GM18520 (cell line): ENCODE results near the gene PHF14.
"Not testable (repeated sequence)": the region's sequence is repeated elsewhere in the genome, so short reads cannot be mapped to it uniquely, and the experiment has no call there.

Experiments
- ATAC-seq: cut with Tn5 transposase; IDR thresholded peaks from one replicate; pipeline ENCODE4 v1.9.1; 2021; ENCODE audit not compliant: unreplicated experiment

The PHF14 gene

GRCh38 chr7:10981317-10981716, 7.6 kb downstream of the PHF14 start:
- no peak for ATAC-seq

- not testable (repeated sequence) for ATAC-seq
These were observed 17.1 kb downstream of the PHF14 start for GRCh38 chr7:10990748-10991147.

- ATAC-seq = not testable (repeated sequence)
These were observed 22.0 kb downstream of the PHF14 start for GRCh38 chr7:10995482-10996166.

DNA sequence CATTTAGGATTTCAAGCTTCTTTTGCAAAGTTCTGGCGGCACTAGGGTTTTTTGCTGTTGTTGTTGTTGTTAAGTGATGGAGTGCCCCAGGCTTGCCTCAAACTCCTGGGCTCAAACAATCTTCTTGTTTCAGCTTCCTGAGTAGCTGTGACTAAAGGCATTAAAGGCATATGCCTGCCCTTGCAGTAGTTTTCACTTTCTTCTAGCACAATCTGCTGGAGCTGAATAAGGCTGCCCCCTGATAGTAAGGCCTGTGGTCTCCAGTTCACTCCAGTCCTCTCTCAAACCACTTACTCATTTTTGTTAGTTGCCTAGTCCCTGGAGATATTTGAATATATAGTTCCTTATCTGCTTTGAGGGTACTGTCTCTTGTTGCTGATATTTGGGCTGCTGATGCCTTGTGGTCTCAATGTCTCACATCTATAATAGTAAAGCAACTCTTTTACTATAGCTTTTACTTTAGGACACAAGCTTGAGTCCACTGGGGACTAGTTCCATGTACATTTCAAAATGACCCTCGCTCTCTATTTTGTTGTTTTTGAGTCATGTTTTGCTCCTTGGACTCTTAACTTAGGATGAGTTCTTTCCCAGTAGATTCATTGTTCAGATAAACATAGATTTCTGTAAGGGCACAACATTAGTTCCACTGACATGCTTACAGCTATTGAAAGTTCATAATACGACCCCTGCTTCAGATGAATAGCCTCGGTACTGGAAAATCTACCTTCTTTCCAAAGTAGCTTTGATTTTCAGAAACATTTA, 25.5 kb downstream of the PHF14 start:
- no peak for ATAC-seq

DNA sequence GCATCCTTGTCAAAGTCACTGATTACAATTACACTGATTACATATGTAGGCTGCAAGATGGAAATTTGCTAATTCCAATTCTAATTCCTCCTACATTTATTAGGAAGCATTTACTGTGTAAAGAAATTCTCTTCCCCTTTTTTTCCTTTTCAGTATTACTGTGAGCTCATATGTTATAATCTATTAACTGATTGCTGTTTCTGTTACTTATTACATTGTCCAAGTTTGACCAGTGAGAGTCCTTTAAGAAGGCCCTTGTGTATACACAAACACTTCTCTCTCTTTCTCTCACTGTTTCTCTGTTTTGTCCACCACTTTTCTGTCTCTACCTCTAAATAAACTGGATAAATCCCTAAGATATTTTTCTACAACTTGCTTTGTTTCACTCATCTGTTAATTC, 31.5 kb downstream of the PHF14 start:
- no peak for ATAC-seq

GRCh38 chr7:11006291-11006690, 32.6 kb downstream of the PHF14 start:
- no peak for ATAC-seq

DNA sequence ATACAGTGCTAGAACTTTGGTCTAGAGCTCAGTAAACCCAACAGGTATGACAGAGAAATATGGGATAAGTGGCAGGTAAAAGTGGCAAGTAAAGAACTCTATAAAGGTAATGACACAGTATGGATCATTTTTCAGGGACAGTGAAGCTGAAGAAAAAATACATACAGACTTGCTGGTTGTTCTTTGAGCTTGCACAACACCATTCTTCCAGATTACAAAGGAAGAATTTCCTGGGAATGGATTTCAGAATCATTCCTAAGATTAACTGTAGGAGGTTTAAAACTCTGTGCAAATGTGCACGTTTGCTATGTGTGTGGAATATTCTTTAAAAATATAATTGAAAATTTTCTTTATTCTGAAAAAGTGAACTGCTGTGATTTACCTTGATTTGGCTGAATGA, 36.0 kb downstream of the PHF14 start:
- ATAC-seq = no peak

- no peak for ATAC-seq
These were observed 47.8 kb downstream of the PHF14 start for GRCh38 chr7:11021468-11021867.

DNA sequence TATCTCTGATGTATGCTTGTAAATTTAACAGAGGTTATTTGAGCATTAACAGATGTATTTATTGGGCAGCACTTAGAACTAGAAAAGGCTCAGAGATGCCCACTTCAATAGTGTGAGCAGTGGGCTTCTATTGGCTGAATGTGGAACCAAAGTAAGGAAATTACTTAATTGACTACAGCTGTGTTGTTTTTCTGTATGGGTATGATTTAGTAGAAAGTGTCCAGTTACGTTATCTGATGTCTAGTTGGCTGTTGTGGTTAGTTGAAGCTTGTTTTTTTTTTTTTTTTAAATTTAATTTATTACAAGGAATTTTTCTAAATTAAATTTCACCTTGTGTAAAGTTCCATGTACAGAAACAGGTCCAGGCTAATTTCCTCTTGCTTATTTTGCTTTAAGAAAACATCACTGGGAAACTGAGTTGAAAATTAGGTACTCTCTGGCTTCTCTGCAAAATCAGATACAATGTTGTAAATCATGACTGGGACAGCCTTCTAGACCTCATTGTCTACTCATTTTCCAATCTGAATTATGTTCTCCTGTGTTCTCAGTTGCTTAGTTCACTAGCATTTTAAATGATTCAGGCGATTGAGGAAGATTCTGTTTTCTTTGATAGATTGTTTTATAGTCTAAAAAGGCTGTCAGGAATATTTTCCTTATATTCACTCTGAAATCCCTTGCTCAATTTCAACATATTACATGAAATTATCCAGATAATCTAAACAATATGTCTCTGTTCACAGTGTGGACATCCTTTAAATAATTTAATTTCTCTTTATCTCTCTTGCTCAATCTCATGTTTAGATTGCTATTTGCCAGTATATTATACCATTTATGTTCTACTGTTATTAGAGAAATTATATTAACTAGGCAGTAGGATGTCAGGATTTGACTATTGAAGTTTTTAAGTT, 53.0 kb downstream of the PHF14 start:
- no peak for ATAC-seq

GRCh38 chr7:11035661-11036060, 62.0 kb downstream of the PHF14 start:
- ATAC-seq = no peak

GRCh38 chr7:11039974-11040373, 66.3 kb downstream of the PHF14 start:
- no peak for ATAC-seq

DNA sequence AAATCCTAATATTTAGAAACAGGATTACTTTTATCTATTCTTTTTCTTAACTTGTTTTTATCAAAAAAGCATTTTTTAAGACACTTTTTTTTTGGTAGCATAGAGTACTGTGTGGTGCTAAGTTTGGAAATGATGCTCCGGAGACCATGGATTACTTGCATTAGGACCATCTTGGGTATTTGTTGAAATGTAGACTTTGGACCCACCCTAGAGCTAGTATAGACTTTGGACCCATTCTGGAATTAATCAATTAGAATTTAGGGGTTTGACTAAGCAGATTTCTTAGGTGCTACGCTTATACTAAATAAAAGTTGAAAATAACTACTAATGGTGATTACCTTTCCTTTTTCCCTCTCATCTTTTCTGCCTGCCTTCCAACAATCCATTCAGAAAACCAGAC, 80.4 kb downstream of the PHF14 start:
- no peak for ATAC-seq

- ATAC-seq = no peak
These were observed 87.2 kb downstream of the PHF14 start for GRCh38 chr7:11060893-11061292.

- ATAC-seq = no peak
These were observed 88.4 kb downstream of the PHF14 start for GRCh38 chr7:11062110-11062509.

- no peak for ATAC-seq
These were observed 95.9 kb downstream of the PHF14 start for GRCh38 chr7:11069591-11069990.

DNA sequence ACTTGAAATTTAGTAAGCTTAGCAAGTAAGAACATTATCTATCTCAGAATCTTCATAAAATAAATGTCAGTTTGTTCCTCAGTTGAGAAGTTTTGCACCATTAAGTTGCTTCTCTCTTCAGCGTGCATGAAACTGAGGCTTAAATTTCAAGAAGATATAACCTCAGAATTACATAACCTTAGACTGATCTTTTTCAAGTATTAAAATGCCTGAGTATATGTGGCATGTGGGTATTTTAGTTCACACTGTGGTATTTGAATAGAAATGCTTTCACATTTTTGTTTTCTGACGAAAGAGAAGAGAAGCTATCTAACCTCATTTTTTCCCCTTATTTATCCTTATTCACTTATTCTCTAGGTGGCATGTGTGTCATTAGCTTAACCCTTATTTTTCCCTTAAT, 104.1 kb downstream of the PHF14 start:
- ATAC-seq = peak; percentile 31

- ATAC-seq = peak; percentile 64
These were observed 104.7 kb downstream of the PHF14 start for GRCh38 chr7:11078247-11078834.

DNA sequence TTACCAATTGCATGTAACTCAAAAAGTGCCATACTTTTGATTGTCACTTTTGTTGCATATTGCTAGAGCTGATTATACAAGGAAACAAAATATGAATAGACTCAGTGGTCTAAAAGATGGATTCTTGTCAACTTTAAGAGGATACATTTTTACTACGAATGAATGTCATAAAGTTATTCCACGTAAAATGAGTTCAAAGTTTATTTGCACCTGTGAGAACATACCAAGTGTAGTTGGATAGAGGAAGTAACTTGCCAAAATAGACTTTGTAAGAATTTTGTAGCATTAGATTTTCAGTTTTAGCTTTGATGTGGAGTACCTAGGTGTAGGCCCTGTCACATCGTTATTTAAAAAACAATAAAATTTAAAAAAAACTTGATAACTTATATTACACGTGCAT, 106.2 kb downstream of the PHF14 start:
- no peak for ATAC-seq

GRCh38 chr7:11082121-11082520, 108.4 kb downstream of the PHF14 start:
- ATAC-seq = no peak

GRCh38 chr7:11082552-11083213, 109.0 kb downstream of the PHF14 start:
- no peak for ATAC-seq

GRCh38 chr7:11083214-11083568, 109.5 kb downstream of the PHF14 start:
- ATAC-seq = no peak
